Activated B cell treated with CpG ODN at 0.5 μM for 24 hours (primary cell): ENCODE data around the gene THAP3. TPM values are rescaled to one million over a fixed set of nuclear protein-coding genes. Genes with fewer than 3 reads are reported as not detected.

Source experiments
- ATAC-seq: fragments of 200-7000 bp; cut with Tn5 transposase; one replicate; pipeline ENCODE4 v1.10.0; 2021; ENCODE audit warnings: low read depth, mild to moderate bottlenecking, moderate library complexity
- CTCF ChIA-PET: fragments of 350-600 bp; sonication (Branson Sonifier 250); formaldehyde crosslinking; loops from one replicate; lab custom pipeline; 2021; ENCODE audit warnings: antibody characterized with exemption; lab: Charles Lee
- POLR2A ChIA-PET: fragments of 350-600 bp; sonication (Branson Sonifier 250); formaldehyde crosslinking; loops from one replicate; lab custom pipeline; 2021; ENCODE audit warnings: antibody characterized with exemption; lab: Charles Lee
- DNase-seq: peaks from one replicate; pipeline ENCODE4 v3.0.0; 2022
- H3K27ac Mint-ChIP-seq: one replicate; pipeline ENCODE4 v1.8.0; 2020; ENCODE audit warnings: mixed read lengths
- H3K27me3 Mint-ChIP-seq: one replicate; pipeline ENCODE4 v1.8.0; 2021; ENCODE audit warnings: mixed read lengths
- H3K36me3 Mint-ChIP-seq: one replicate; pipeline ENCODE4 v1.8.0; 2021; ENCODE audit warnings: low read depth, mixed read lengths
- H3K4me1 Mint-ChIP-seq: one replicate; pipeline ENCODE4 v1.8.0; 2021; ENCODE audit warnings: mixed read lengths
- H3K4me3 Mint-ChIP-seq: one replicate; pipeline ENCODE4 v1.8.0; 2020; ENCODE audit warnings: mild to moderate bottlenecking, mixed read lengths
- H3K9me3 Mint-ChIP-seq: one replicate; pipeline ENCODE4 v1.8.0; 2020; ENCODE audit warnings: mixed read lengths
- CTCF ChIP-seq: fragments of 200-600 bp; IDR thresholded peaks from one replicate; pipeline ENCODE4 v1.8.0; 2022; ENCODE audit warnings: antibody characterized with exemption, mild to moderate bottlenecking
- intact Hi-C: fragments of 100-400 bp; cut with micrococcal nuclease; formaldehyde crosslinking; loops from one replicate; pipeline ENCODE4 v1.15.1; 2024
- total RNA-seq: library from RNA; stranded (reverse); gene quantifications from 2 replicates; pipeline ENCODE4 v1.2.3, GENCODE V29; 2022

The THAP3 gene
- total RNA-seq: 16.2 and 21.3 TPM in 2 replicates

GRCh38 chr1:6624710-6625583 lies at the start of gene THAP3:
THAP3 (plus strand) TSS chr1:6624868; CDS start chr1:6625219, 351 bp downstream.
- H3K27me3 Mint-ChIP-seq: no peaks in the 10 kb centered on the region
- no peak for TF ChIP-seq CTCF
- intact Hi-C loops: loop anchor here (1.0 to 5.0 kb wide), 7 partner anchors 12 to 160 kb away; partner anchors contain the start of genes CAMTA1, DNAJC11, NOL9 and PHF13
- peak; percentile 83 for DNase-seq
- peak; percentile 97 for ATAC-seq
- no peaks in the 10 kb centered on the region for H3K9me3 Mint-ChIP-seq
- H3K4me3 Mint-ChIP-seq: peak within 1 kb of the TSS; percentile 86
- POLR2A ChIA-PET: interaction anchor here (0.6 to 2.0 kb wide), 8 partner anchors 11 to 160 kb away, joined by 3 to 11 read pairs (median 4); partner anchors contain the start of genes CAMTA1, PHF13 and ZBTB48
- CTCF ChIA-PET: interaction anchor here (0.9 to 1.0 kb wide), 2 partner anchors 23 to 70 kb away, joined by 3 to 4 read pairs; partner anchors contain the start of genes KLHL21, NOL9 and TAS1R1
- H3K4me1 Mint-ChIP-seq: peaks cover 32% of the 10 kb centered on the region
- peak within 1 kb of the TSS; percentile 71 for H3K27ac Mint-ChIP-seq
- peaks cover 33% of the 10 kb centered on the region for H3K36me3 Mint-ChIP-seq

GRCh38 chr1:6577831-6578525 lies 46.7 kb upstream of the THAP3 start:
- Mint-ChIP-seq H3K36me3 (peaks cover 8% of the 10 kb centered on the region), H3K4me1 (peaks cover 35% of the 10 kb centered on the region), H3K27ac (no peak overlapping the region), H3K27me3 (no peaks in the 10 kb centered on the region), H3K9me3 (no peaks in the 10 kb centered on the region), H3K4me3 (no peak overlapping the region)
- ChIA-PET CTCF (no interaction called here), POLR2A (interaction anchor here (1.2 to 1.3 kb wide), 2 partner anchors 23 to 25 kb away, joined by 6 read pairs; partner anchors contain the start of genes KLHL21 and NOL9)
- intact Hi-C loops: no loop called here
- ATAC-seq: no peak
- no peak for DNase-seq
- no peak for TF ChIP-seq CTCF

- intact Hi-C loops: loop anchor here (1.0 kb wide), 3 partner anchors 24 to 35 kb away; partner anchors contain the start of genes NOL9 and PHF13
- Mint-ChIP-seq H3K27ac (peak overlapping the region; percentile 94), H3K36me3 (peaks cover 8% of the 10 kb centered on the region), H3K4me3 (peak overlapping the region; percentile 95), H3K4me1 (peaks cover 35% of the 10 kb centered on the region), H3K27me3 (no peaks in the 10 kb centered on the region), H3K9me3 (no peaks in the 10 kb centered on the region)
- no peak for ATAC-seq
- TF ChIP-seq CTCF: no peak
- POLR2A ChIA-PET: interaction anchor here (1.3 to 2.9 kb wide), 4 partner anchors 24 to 205 kb away, joined by 3 to 16 read pairs (median 11); partner anchors contain the start of gene NOL9
- no peak for DNase-seq
- CTCF ChIA-PET: no interaction called here
Measured at GRCh38 chr1:6578624-6579373, 45.9 kb upstream of the THAP3 start.

GRCh38 chr1:6579374-6580118 lies 45.1 kb upstream of the THAP3 start, which contains the start of gene ZBTB48:
ZBTB48 (plus strand) TSS chr1:6579994; CDS start chr1:6580610, 616 bp downstream.
- DNase-seq (peak; percentile 95), ATAC-seq (peak; percentile 97)
- CTCF ChIA-PET: interaction anchor here (1.3 to 2.6 kb wide), 2 partner anchors 25 to 55 kb away, joined by 4 to 15 read pairs; partner anchors contain the start of genes NOL9 and TAS1R1
- Mint-ChIP-seq H3K9me3 (no peaks in the 10 kb centered on the region), H3K4me3 (peak within 1 kb of the TSS; percentile 95), H3K36me3 (peaks cover 11% of the 10 kb centered on the region), H3K27ac (peak within 1 kb of the TSS; percentile 94), H3K4me1 (peaks cover 37% of the 10 kb centered on the region), H3K27me3 (no peaks in the 10 kb centered on the region)
- no peak for TF ChIP-seq CTCF
- intact Hi-C loops: loop anchor here (1.0 kb wide), 4 partner anchors 24 to 46 kb away; partner anchors contain the start of genes NOL9 and PHF13
- POLR2A ChIA-PET: interaction anchor here (0.6 to 4.3 kb wide), 14 partner anchors 11 to 206 kb away, joined by 3 to 94 read pairs (median 7); partner anchors contain the start of genes ACOT7, CAMTA1, KLHL21 and NOL9
